ENCODE data around the gene FSIP1.

FSIP1 gene

GRCh38 chr15:39736412-39737195, 46.0 kb downstream of the FSIP1 start:
- intact Hi-C loops (cut with DNase I): no loop called here
- no peak for DNase-seq

DNA sequence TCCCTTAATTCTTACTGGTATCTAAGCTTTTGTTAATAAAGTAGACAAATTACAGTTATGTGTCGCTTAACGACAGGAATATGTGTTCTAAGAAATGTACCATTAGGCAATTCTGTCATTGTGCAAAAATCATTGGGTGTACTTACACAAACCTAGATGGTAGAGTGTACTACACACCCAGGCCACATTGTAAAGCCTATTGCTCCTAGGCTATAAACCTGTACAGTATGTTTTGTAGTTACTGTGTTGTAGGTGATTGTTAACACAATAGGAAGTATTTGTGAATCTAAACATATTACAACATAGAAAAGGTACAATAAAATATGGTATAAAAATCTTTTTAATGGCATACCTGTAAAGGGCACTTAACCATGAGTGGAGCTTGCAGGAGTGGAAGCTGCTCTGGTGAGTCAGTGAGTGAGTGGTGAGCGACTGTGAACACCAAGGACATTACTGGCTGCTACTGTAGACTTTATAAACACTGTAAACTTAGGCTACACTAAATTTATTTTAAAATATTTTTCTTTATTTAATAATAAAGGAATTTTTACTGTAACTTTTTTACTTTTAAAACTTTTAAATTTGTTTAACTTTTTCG, 47.4 kb downstream of the FSIP1 start:
- intact Hi-C loops (cut with DNase I): no loop called here

GRCh38 chr15:39731266-39731665, 51.4 kb downstream of the FSIP1 start:
- no peak for DNase-seq
- intact Hi-C loops (cut with DNase I): no loop called here

More for the DNA sequence above, 47.4 kb downstream of the FSIP1 start:
- DNase-seq: no peak

DNA sequence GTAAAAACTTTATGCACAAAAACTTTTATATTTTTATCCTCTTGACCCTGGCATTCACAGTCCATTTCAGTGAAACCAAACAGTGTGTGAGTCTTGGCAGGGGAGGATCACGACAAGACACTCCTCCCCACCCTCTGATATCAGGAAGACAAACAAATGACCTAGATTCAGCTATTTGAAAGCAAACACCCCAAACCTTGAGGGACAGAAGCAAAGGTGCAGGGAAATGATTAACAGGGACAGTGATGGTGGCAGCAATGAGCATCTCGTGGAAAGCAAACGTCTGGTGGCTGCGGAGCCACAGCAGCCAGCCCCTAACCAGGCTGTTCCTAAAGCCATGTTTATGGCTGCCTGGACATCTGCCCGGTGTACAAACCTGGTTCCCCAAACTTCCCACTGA, 52.1 kb downstream of the FSIP1 start:
- intact Hi-C loops (cut with DNase I): no loop called here
- no peak for DNase-seq

- DNase-seq: no peak
- intact Hi-C loops (cut with DNase I): no loop called here
These were observed 53.1 kb downstream of the FSIP1 start for GRCh38 chr15:39729500-39729899.

DNA sequence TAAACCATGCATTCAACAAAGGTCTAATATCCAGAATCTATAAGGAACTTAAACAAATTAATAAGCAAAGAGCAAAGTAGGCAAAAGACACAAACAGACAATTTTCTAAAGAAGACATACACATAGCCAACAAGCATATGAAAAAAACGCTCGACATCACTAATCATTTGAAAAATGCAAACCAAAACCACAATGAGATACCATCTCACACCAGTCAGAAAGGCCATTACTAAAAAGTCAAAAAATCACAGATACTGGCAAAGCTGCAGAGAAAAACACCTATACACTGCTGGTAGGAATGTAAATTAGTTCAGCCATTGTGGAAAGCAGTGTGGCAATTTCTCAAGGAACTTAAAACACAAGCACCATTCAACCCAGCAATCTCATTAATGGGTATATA, 53.8 kb downstream of the FSIP1 start:
- no peak for DNase-seq
- intact Hi-C loops (cut with DNase I): no loop called here

- DNase-seq: no peak
- intact Hi-C loops (cut with DNase I): no loop called here
These were observed 60.7 kb downstream of the FSIP1 start for GRCh38 chr15:39721893-39722292.

- intact Hi-C loops (cut with DNase I): no loop called here
- DNase-seq: no peak
These were observed 61.7 kb downstream of the FSIP1 start for GRCh38 chr15:39720621-39721611.

GRCh38 chr15:39720081-39720480, 62.6 kb downstream of the FSIP1 start:
- no peak for DNase-seq

DNA sequence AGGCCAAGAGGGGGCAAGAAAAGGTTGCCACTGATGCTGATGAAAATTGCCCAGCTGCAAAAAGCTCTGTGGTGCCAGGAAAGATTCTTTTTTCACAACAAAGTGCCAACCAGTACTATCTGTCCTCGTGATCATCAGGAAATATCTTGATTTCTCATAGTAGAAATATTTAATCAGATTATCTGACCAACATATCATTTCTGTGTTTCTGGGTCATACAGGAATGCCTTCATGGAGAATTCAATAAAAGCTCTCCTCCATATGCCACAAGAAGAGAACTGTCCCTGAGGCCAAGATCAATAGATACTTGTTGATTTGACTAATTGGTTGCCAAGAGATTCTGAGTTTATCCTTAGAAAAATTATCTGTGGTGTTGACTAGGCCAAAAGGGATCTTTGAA, 63.5 kb downstream of the FSIP1 start:
- intact Hi-C loops (cut with DNase I): no loop called here

More at GRCh38 chr15:39720081-39720480, 62.6 kb downstream of the FSIP1 start:
- intact Hi-C loops (cut with DNase I): no loop called here

GRCh38 chr15:39717134-39717533, 65.5 kb downstream of the FSIP1 start:
- DNase-seq: no peak
- intact Hi-C loops (cut with DNase I): no loop called here

More for the DNA sequence above, 63.5 kb downstream of the FSIP1 start:
- no peak for DNase-seq

DNA sequence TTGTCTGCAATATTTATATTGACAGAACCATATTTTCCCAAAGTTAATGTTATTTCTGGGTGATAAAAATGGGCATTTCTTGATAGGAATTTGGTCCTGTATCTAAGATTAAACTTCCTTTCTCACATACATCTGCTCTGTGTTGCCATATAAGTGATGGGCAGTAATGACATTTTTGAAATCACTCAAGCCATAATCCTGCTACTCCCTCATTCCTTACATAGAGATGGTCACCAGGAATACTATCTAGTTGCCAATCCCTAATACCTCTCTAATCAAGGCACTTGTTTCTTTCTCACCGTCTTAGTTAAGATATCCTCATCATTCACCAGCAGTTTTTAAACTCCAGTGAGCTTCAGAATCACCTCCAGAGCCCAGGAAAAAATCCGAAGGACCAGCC, 68.4 kb downstream of the FSIP1 start:
- DNase-seq: no peak
- intact Hi-C loops (cut with DNase I): no loop called here

- intact Hi-C loops (cut with DNase I): no loop called here
- no peak for DNase-seq
These were observed 68.8 kb downstream of the FSIP1 start for GRCh38 chr15:39713846-39714245.

DNA sequence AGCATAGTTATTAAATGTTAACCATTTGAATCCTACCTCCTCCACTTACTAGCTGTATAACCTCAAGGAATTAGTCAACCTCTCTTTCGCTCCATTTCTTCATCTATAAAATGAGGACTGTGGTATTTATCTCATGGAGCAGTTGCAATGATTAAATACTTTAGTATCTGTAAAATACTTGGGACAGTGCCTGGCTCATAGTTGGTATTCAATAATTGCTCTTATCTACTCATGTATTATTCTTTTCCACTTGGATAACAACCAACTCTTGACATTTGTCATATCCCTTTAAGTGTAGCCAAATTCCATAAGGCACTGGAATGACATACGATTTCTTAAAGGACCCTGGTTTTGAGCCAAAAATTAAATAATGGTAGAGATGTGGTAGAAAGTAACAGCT, 72.0 kb downstream of the FSIP1 start:
- intact Hi-C loops (cut with DNase I): no loop called here
- DNase-seq: no peak

- DNase-seq: no peak
- intact Hi-C loops (cut with DNase I): no loop called here
These were observed 72.7 kb downstream of the FSIP1 start for GRCh38 chr15:39709941-39710340.

GRCh38 chr15:39706206-39706605, 76.4 kb downstream of the FSIP1 start:
- intact Hi-C loops (cut with DNase I): no loop called here
- no peak for DNase-seq

- intact Hi-C loops (cut with DNase I): no loop called here
- DNase-seq: no peak
These were observed 78.0 kb downstream of the FSIP1 start for GRCh38 chr15:39704689-39705088.

DNA sequence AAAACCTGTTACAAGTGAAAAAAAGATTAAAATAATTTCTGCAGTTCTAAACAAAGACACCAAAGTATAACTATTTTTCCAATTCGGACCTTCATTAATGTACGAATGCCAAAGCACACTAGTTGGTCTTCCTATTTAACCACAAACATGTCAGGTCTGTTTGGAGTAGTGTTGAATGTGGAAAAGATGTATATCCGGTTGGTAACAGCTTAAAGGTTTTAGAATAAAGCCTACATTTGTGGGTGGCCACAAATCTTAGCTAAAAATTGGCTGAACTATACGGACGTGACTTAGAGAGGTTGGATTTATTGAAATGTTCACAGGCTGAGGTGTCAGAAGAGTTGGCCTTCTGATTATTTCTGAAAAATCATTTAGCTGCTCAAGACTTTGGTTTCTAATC, 78.4 kb downstream of the FSIP1 start:
- intact Hi-C loops (cut with DNase I): no loop called here
- DNase-seq: no peak

DNA sequence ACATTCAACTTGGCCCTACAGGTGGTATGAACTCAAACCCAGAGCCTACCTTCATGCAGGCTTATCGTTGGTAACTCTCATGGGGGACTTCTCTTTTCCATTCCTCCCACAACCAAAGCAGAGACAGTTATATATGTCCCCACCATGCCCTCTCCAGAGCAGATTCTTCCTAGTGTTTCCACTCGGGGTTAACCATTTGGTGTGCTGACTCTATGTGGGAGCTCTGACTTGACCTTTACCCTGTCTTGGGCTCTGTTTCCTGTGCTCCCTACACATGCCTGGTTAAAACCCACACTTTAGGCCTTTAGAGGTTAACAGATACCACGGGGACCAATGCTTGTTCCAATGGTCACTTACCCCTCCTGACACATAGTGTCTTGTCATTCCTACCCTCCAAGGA, 80.7 kb downstream of the FSIP1 start:
- intact Hi-C loops (cut with DNase I): no loop called here
- no peak for DNase-seq

GRCh38 chr15:39700375-39700700, 82.3 kb downstream of the FSIP1 start:
- intact Hi-C loops (cut with DNase I): no loop called here

More at GRCh38 chr15:39700375-39700700, 82.3 kb downstream of the FSIP1 start:
- no peak for DNase-seq

Measured in head of caudate nucleus (tissue), 42 donors.